Heart left ventricle (tissue), 13 donors: ENCODE data around the gene TEKTIP1.
"Not testable (repeated sequence)": the region's sequence is repeated elsewhere in the genome, so short reads cannot be mapped to it uniquely, and the experiment has no call there.

Experiments
- CTCF ChIP-seq, 12 donors: fragments of 200-600 bp; sonication (generic) in 4 of 12; IDR thresholded peaks; one replicate each; pipeline versions ENCODE4 v1.5.0 to v1.8.0; 2018 to 2022; ENCODE audit warnings: antibody characterized with exemption in 12 of 12, mild to moderate bottlenecking in 5 of 12
- POLR2A ChIP-seq, 2 donors: fragments of 450-650 bp; IDR thresholded peaks; one replicate each; pipeline ENCODE4 v1.6.1; 2017; ENCODE audit warnings: antibody characterized with exemption in 2 of 2, mild to moderate bottlenecking in 2 of 2, moderate library complexity in 2 of 2
- donor health status: ischemic (EF 13 %, LVEDD 7.1; RV severe dilation, severe dysfunction).
- donor health status: DM: no; HTN: yes; CAD: no.
- donor health status: DM: no; HTN: no; CAD: no.
- donor health status: ischemic (EF 25% LVEDD 6.9; RV normal size, moderate dysfunction).
- donor health status: ischemic (EF 25% LVEDD 5.7; RV mildly dilated, moderate dysfunction).
- donor health status: ischemic (EF 35%, LVEDD 5.7; RV mildly dilated, moderate dysfunction).
- donor health status: nonischemic (EF 11% LVEDD 7.7; RV severe dilation, severe dysfunction).
- donor health status: DM: yes; HTN: yes; CAD: no.
- donor health status: PGD.
- donor health status: ischemic (EF 29% LVEDD 5.4; RV normal size, mild dysfunction).
- donor health status: nonischemic (EF 23%, LVEDD 6.1; RV moderate dilation, normal function).

DNA sequence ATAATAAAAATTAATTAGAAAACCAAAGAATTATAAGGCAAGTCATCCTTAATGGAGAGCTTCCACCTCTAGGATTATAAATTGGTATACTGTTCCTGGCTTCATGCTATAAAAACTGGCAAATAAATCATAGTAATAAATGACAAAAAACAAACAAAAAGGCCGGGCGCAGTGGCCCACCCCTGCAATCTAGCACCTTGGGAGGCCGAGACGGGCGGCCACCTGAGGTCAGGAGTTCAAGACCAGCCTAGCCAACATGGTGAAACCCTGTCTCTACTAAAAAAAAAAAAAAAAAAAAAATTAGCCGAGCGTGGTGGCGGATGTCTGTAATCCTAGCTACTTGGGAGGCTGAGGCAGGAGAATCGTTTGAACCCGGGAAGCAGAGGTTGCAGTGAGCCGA is 31.1 kb downstream of the TEKTIP1 start:
- TF ChIP-seq CTCF, POLR2A (IDR thresholded peaks at IDR 0.05): not testable (repeated sequence)
